DND-41 (cell line): ENCODE data around the gene NMRAL1.

Source experiments
- EZH2 ChIP-seq: IDR thresholded peaks from 3 replicates; pipeline ENCODE4 v1.6.1; 2012; ENCODE audit warnings: borderline replicate concordance, low read depth, mild to moderate bottlenecking, moderate library complexity, low read length, inconsistent platforms; ENCODE audit not compliant: severe bottlenecking
- TF ChIP-seq, protein P1 (sequence below): IDR thresholded peaks from 2 replicates; pipeline ENCODE4 v1.5.1; 2012; ENCODE audit warnings: borderline replicate concordance, low read length, moderate library complexity, mild to moderate bottlenecking; ENCODE audit not compliant: poor library complexity, severe bottlenecking; ENCODE audit errors: extremely low read depth

DNA sequence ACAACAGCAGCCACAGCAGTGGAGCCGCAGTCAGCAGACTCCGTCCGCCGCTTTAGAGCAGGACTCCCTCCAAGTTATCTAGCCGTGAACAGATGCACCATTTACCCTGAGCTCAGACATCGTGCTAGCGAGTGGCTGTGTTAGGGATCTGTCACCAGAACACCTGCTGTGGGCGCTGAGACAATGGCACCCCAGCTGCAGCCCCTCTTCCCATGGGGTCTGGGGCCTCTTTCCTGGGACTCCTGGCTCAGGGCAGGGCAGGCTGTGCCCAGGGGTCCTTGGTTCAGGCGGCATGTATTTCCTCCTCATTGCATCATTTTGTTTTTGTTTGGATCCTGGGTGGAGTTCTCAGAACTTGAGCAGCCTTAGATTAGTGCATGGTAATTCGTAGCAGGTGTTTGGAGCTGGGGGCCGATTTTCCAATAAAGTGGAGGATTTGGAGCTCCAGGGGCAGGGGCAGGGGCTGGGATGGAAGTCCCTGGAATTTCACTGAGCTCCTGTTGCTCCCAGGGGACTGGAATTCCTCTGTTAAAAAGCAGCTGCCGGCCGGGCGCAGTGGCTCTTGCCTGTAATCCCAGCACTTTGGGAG, 23.4 kb downstream of the NMRAL1 start:
- TF ChIP-seq, protein P1, sequence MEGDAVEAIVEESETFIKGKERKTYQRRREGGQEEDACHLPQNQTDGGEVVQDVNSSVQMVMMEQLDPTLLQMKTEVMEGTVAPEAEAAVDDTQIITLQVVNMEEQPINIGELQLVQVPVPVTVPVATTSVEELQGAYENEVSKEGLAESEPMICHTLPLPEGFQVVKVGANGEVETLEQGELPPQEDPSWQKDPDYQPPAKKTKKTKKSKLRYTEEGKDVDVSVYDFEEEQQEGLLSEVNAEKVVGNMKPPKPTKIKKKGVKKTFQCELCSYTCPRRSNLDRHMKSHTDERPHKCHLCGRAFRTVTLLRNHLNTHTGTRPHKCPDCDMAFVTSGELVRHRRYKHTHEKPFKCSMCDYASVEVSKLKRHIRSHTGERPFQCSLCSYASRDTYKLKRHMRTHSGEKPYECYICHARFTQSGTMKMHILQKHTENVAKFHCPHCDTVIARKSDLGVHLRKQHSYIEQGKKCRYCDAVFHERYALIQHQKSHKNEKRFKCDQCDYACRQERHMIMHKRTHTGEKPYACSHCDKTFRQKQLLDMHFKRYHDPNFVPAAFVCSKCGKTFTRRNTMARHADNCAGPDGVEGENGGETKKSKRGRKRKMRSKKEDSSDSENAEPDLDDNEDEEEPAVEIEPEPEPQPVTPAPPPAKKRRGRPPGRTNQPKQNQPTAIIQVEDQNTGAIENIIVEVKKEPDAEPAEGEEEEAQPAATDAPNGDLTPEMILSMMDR = no peak
- no peak for TF ChIP-seq EZH2
